Measurements from ENCODE around the gene SDK2.

Gene SDK2

DNA sequence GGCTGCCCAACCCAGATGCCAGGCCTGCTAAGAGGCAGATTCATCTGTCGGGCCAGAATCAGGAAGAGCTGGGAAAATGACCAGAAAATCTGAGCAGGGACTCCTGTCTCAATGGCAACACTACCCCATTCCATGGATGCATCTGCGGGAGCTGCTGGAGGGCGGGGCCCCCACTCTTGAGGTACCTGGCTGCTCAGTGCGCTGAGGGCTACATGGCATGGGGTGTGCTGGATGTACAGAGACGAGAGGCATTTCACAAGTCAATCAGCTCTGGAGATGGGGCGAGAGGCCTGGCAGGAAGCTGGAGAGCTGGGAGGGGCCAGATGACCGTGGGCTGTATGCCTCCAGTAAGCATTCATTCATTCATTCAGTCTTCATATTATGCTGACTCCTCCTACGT, 6.4 kb downstream of the SDK2 start:
- TF ChIP-seq, protein P1, sequence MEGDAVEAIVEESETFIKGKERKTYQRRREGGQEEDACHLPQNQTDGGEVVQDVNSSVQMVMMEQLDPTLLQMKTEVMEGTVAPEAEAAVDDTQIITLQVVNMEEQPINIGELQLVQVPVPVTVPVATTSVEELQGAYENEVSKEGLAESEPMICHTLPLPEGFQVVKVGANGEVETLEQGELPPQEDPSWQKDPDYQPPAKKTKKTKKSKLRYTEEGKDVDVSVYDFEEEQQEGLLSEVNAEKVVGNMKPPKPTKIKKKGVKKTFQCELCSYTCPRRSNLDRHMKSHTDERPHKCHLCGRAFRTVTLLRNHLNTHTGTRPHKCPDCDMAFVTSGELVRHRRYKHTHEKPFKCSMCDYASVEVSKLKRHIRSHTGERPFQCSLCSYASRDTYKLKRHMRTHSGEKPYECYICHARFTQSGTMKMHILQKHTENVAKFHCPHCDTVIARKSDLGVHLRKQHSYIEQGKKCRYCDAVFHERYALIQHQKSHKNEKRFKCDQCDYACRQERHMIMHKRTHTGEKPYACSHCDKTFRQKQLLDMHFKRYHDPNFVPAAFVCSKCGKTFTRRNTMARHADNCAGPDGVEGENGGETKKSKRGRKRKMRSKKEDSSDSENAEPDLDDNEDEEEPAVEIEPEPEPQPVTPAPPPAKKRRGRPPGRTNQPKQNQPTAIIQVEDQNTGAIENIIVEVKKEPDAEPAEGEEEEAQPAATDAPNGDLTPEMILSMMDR (IDR thresholded peaks at IDR 0.05; ENCODE audit: insufficient read depth, low read length), result no peak
- no peak for TF ChIP-seq POLR2AphosphoS5 (IDR thresholded peaks at IDR 0.05; ENCODE audit: low read depth)
- TF ChIP-seq, protein P2, sequence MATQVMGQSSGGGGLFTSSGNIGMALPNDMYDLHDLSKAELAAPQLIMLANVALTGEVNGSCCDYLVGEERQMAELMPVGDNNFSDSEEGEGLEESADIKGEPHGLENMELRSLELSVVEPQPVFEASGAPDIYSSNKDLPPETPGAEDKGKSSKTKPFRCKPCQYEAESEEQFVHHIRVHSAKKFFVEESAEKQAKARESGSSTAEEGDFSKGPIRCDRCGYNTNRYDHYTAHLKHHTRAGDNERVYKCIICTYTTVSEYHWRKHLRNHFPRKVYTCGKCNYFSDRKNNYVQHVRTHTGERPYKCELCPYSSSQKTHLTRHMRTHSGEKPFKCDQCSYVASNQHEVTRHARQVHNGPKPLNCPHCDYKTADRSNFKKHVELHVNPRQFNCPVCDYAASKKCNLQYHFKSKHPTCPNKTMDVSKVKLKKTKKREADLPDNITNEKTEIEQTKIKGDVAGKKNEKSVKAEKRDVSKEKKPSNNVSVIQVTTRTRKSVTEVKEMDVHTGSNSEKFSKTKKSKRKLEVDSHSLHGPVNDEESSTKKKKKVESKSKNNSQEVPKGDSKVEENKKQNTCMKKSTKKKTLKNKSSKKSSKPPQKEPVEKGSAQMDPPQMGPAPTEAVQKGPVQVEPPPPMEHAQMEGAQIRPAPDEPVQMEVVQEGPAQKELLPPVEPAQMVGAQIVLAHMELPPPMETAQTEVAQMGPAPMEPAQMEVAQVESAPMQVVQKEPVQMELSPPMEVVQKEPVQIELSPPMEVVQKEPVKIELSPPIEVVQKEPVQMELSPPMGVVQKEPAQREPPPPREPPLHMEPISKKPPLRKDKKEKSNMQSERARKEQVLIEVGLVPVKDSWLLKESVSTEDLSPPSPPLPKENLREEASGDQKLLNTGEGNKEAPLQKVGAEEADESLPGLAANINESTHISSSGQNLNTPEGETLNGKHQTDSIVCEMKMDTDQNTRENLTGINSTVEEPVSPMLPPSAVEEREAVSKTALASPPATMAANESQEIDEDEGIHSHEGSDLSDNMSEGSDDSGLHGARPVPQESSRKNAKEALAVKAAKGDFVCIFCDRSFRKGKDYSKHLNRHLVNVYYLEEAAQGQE (IDR thresholded peaks at IDR 0.05; ENCODE audit: insufficient replicate concordance, low read depth), result no peak
- no peak for TF ChIP-seq SPI1 (IDR thresholded peaks at IDR 0.05; ENCODE audit: borderline replicate concordance, low read depth)
- TF ChIP-seq GABPA (IDR thresholded peaks at IDR 0.05; ENCODE audit: low read depth), result no peak
- Histone ChIP-seq H3K27ac (replicated peaks) (no peak overlapping the region), H3K27me3 (ENCODE audit: insufficient read depth, poor library complexity, severe bottlenecking) (peaks cover 2% of the 10 kb centered on the region), H3K4me3 (replicated peaks; ENCODE audit: insufficient read depth, low read length) (no peak overlapping the region)
- DNase-seq (ENCODE audit: low read depth in 1 of 2, low spot score in 1 of 2), result no peak

DNA sequence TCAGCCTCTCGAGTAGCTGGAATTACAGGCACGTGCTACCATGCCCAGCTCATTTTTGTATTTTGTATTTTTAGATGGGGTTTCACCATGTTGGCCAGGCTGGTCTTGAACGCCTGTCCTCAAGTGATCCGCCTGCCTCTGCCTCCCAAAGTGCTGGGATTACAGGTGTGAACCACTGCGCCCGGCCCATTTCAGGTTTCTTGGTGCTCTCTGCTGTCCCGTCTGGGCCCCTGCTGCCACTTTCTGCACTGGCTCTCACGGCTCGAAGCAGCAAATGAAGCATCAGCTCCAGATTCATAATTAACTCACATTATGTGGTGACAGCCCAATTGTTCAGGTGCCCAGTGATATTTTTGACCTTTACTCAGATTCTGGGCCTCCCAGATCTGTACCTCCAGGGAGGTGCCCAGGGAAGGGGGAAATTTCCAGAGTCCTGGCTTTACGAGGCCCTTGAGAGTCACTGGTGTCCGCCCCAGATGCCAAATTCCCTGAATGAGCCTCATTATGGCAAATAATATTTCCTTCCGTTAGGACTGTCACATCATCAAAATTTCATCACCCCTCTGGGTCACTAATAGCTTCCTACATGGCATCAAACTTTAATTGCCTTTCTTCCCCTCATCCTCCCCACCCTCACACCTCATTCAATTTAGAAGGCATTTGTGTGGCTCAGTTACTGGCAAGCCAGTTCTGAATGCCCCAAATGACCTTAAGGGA, 9.0 kb downstream of the SDK2 start:
- H3K27ac ChIP-seq (replicated peaks), result no peak overlapping the region

DNA sequence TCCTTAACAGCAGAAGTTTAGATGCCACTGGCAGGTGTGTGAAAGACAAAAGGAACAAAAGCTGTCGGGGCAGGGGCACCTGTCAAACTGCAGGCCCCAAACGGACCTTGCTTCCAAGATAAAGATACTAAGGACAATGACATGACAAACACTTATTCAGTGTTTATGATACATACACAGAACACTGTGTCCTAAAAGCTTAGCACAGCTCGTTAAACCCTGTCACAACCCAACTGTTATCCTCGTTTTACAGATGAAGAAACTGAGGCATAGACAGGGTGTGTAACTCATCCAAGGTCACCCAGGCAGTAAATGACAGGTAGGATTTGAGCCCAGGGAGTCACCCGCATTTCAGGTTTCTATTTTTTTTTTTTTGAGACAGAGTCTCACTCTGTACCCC, 9.6 kb downstream of the SDK2 start:
- H3K27ac ChIP-seq (replicated peaks), result no peak overlapping the region
- no peaks in the 10 kb centered on the region for H3K27me3 ChIP-seq (ENCODE audit: insufficient read depth, poor library complexity, severe bottlenecking)
- TF ChIP-seq GABPA (IDR thresholded peaks at IDR 0.05; ENCODE audit: low read depth) (no peak), SPI1 (IDR thresholded peaks at IDR 0.05; ENCODE audit: borderline replicate concordance, low read depth) (no peak), POLR2AphosphoS5 (IDR thresholded peaks at IDR 0.05; ENCODE audit: low read depth) (no peak)
- TF ChIP-seq, protein P1 (IDR thresholded peaks at IDR 0.05; ENCODE audit: insufficient read depth, low read length), result no peak
- TF ChIP-seq, protein P2 (IDR thresholded peaks at IDR 0.05; ENCODE audit: insufficient replicate concordance, low read depth), result no peak
- no peak overlapping the region for H3K4me3 ChIP-seq (replicated peaks; ENCODE audit: insufficient read depth, low read length)
- no peak for DNase-seq (ENCODE audit: low read depth in 1 of 2, low spot score in 1 of 2)

More for the DNA sequence above, 9.0 kb downstream of the SDK2 start:
- no peaks in the 10 kb centered on the region for H3K27me3 ChIP-seq (ENCODE audit: insufficient read depth, poor library complexity, severe bottlenecking)
- no peak overlapping the region for H3K4me3 ChIP-seq (replicated peaks; ENCODE audit: insufficient read depth, low read length)
- no peak for TF ChIP-seq POLR2AphosphoS5 (IDR thresholded peaks at IDR 0.05; ENCODE audit: low read depth)
- no peak for TF ChIP-seq SPI1 (IDR thresholded peaks at IDR 0.05; ENCODE audit: borderline replicate concordance, low read depth)
- TF ChIP-seq, protein P1 (IDR thresholded peaks at IDR 0.05; ENCODE audit: insufficient read depth, low read length), result no peak
- TF ChIP-seq, protein P2 (IDR thresholded peaks at IDR 0.05; ENCODE audit: insufficient replicate concordance, low read depth), result no peak
- no peak for TF ChIP-seq GABPA (IDR thresholded peaks at IDR 0.05; ENCODE audit: low read depth)
- DNase-seq (ENCODE audit: low read depth in 1 of 2, low spot score in 1 of 2), result no peak
